Common myeloid progenitor, CD34-positive (primary cell): ENCODE data around the gene BACH2.

Experiments used
- CTCF ChIA-PET: fragments of 350-600 bp; sonication (Branson Sonifier 250); formaldehyde crosslinking; loops from one replicate; lab custom pipeline; 2021; ENCODE audit warnings: antibody characterized with exemption; lab: Charles Lee
- POLR2A ChIA-PET: fragments of 350-600 bp; sonication (Branson Sonifier 250); formaldehyde crosslinking; loops from one replicate; lab custom pipeline; 2021; ENCODE audit warnings: antibody characterized with exemption; lab: Charles Lee
- DNase-seq, 3 donors: peaks; one replicate each; pipeline versions ENCODE4 v3.0.0 to v3.0.0-alpha.2; 2013
- H3K27ac ChIP-seq, 2 experiments: 1 replicate in 1 of 2; 2 replicates in 1 of 2; pipeline ENCODE4 v1.7.0; 2013; ENCODE audit warnings: inconsistent platforms in 2 of 2, low read length in 2 of 2, mild to moderate bottlenecking in 2 of 2, low read depth in 1 of 2, moderate library complexity in 1 of 2; ENCODE audit not compliant: severe bottlenecking in 2 of 2, insufficient read depth in 1 of 2, poor library complexity in 1 of 2
- H3K27me3 ChIP-seq, 5 experiments: replicated peaks in 2 of 5; 1 replicate in 3 of 5; 2 replicates in 2 of 5; pipeline versions ENCODE4 v1.6.1 to v1.7.0; 2013; ENCODE audit warnings: low read length in 4 of 5, mild to moderate bottlenecking in 2 of 5, moderate library complexity in 2 of 5, inconsistent platforms in 1 of 5; ENCODE audit not compliant: insufficient read depth in 5 of 5, control insufficient read depth in 4 of 5
- H3K36me3 ChIP-seq, 4 experiments: 1 replicate in 2 of 4; 2 replicates in 2 of 4; pipeline versions ENCODE4 v1.6.1 to v1.7.0; 2013; ENCODE audit warnings: low read length in 3 of 4, control low read depth in 1 of 4, mild to moderate bottlenecking in 1 of 4; ENCODE audit not compliant: control insufficient read depth in 4 of 4, insufficient read depth in 4 of 4
- H3K4me1 ChIP-seq, 4 experiments: 1 replicate in 3 of 4; 2 replicates in 1 of 4; pipeline versions ENCODE4 v1.6.1 to v1.7.1; 2013; ENCODE audit warnings: low read length in 3 of 4, mild to moderate bottlenecking in 3 of 4, control low read depth in 1 of 4, inconsistent platforms in 1 of 4, moderate library complexity in 1 of 4; ENCODE audit not compliant: control insufficient read depth in 4 of 4, insufficient read depth in 4 of 4; ENCODE audit errors: control extremely low read depth in 1 of 4
- H3K4me3 ChIP-seq, 7 experiments: 1 replicate in 4 of 7; 2 replicates in 3 of 7; pipeline versions ENCODE4 v1.5.1 to v1.7.0; 2013; ENCODE audit warnings: mild to moderate bottlenecking in 7 of 7, low read length in 6 of 7, moderate library complexity in 6 of 7, inconsistent platforms in 2 of 7, low read depth in 2 of 7, control low read depth in 1 of 7; ENCODE audit not compliant: insufficient read depth in 4 of 7, control insufficient read depth in 1 of 7; ENCODE audit errors: extremely low read depth in 1 of 7
- H3K9me3 ChIP-seq, 5 experiments: 1 replicate in 4 of 5; 2 replicates in 1 of 5; pipeline versions ENCODE4 v1.6.1 to v1.7.1; 2013; ENCODE audit warnings: low read length in 4 of 5, mild to moderate bottlenecking in 2 of 5, inconsistent platforms in 1 of 5, low read depth in 1 of 5, moderate library complexity in 1 of 5; ENCODE audit not compliant: control insufficient read depth in 4 of 5, insufficient read depth in 2 of 5; ENCODE audit errors: control extremely low read depth in 1 of 5
- WGBS: methylation state at CpG from one replicate; pipeline ENCODE4 v1.1.5; 2013; ENCODE audit not compliant: insufficient coverage; 5-methylcytosine and 5-hydroxymethylcytosine counted together

The BACH2 gene

GRCh38 chr6:90198758-90199425 lies 97.8 kb downstream of the BACH2 start:
- CTCF ChIA-PET, result interaction anchor here (0.8 to 1.3 kb wide), 5 partner anchors 12 to 49 kb away, joined by 3 read pairs; no protein-coding TSS in a partner anchor
- peaks cover 5 to 14% (median 8%) of the 10 kb centered on the region in 5 experiments for H3K9me3 ChIP-seq
- WGBS, result 100% methylated on average over 3 of the region's 6 CpGs
- H3K27ac ChIP-seq, result no peak overlapping the region
- peaks cover 0 to 13% (median 4%) of the 10 kb centered on the region in 4 experiments for H3K4me1 ChIP-seq
- POLR2A ChIA-PET, result no interaction called here
- H3K27me3 ChIP-seq, result no peaks in the 10 kb centered on the region
- DNase-seq, result no peak
- H3K4me3 ChIP-seq, result no peak overlapping the region
- peaks cover 0 to 13% (median 6%) of the 10 kb centered on the region in 4 experiments for H3K36me3 ChIP-seq

GRCh38 chr6:90197854-90198496 lies 98.7 kb downstream of the BACH2 start:
- no peaks in the 10 kb centered on the region for H3K27me3 ChIP-seq
- peaks cover 0 to 17% (median 4%) of the 10 kb centered on the region in 4 experiments for H3K4me1 ChIP-seq
- ChIA-PET CTCF (interaction anchor here (0.9 to 1.3 kb wide), 4 partner anchors 13 to 25 kb away, joined by 3 read pairs; no protein-coding TSS in a partner anchor), POLR2A (no interaction called here)
- no peak overlapping the region for H3K4me3 ChIP-seq
- H3K36me3 ChIP-seq, result peaks cover 0 to 10% (median 6%) of the 10 kb centered on the region in 4 experiments
- WGBS, result 92% methylated on average over 8 of the region's 8 CpGs
- peaks cover 5 to 14% (median 8%) of the 10 kb centered on the region in 5 experiments for H3K9me3 ChIP-seq
- H3K27ac ChIP-seq, result no peak overlapping the region
- DNase-seq, result peak in 2 of 3 donors; percentile 52 to 65

GRCh38 chr6:90195094-90195829 lies 101.4 kb downstream of the BACH2 start:
- POLR2A ChIA-PET, result no interaction called here
- peaks cover 0 to 29% (median 7%) of the 10 kb centered on the region in 4 experiments for H3K4me1 ChIP-seq

GRCh38 chr6:90194371-90194841 lies 102.2 kb downstream of the BACH2 start:
- Histone ChIP-seq H3K4me1 (peaks cover 0 to 29% (median 7%) of the 10 kb centered on the region in 4 experiments), H3K36me3 (peaks cover 0 to 10% (median 5%) of the 10 kb centered on the region in 4 experiments), H3K4me3 (peak overlapping the region in 1 of 7 experiments; percentile 12), H3K9me3 (peaks cover 5 to 14% (median 7%) of the 10 kb centered on the region in 5 experiments), H3K27ac (no peak overlapping the region), H3K27me3 (no peaks in the 10 kb centered on the region)
- peak in 2 of 3 donors; percentile 50 to 66 for DNase-seq
- POLR2A ChIA-PET, result no interaction called here
- CTCF ChIA-PET, result interaction anchor here (1.1 kb wide), 1 partner anchor 10 kb away, joined by 3 read pairs; no protein-coding TSS in a partner anchor
- WGBS, result 60% methylated on average over 3 of the region's 4 CpGs

More at GRCh38 chr6:90195094-90195829, 101.4 kb downstream of the BACH2 start:
- Histone ChIP-seq H3K36me3 (peaks cover 0 to 10% (median 6%) of the 10 kb centered on the region in 4 experiments), H3K27ac (no peak overlapping the region), H3K4me3 (no peak overlapping the region), H3K9me3 (peaks cover 5 to 14% (median 7%) of the 10 kb centered on the region in 5 experiments), H3K27me3 (no peaks in the 10 kb centered on the region)
- CTCF ChIA-PET, result no interaction called here
- whole genome bisulfite sequencing, result 98% methylated on average over 7 of the region's 9 CpGs
- no peak for DNase-seq

GRCh38 chr6:90193359-90193758 lies 103.3 kb downstream of the BACH2 start:
- Histone ChIP-seq H3K36me3 (peaks cover 0 to 7% (median 3%) of the 10 kb centered on the region in 4 experiments), H3K27ac (no peak overlapping the region), H3K4me3 (no peak overlapping the region), H3K4me1 (peaks cover 0 to 29% (median 7%) of the 10 kb centered on the region in 4 experiments), H3K9me3 (peaks cover under 1 to 8% (median 4%) of the 10 kb centered on the region in 5 experiments), H3K27me3 (no peaks in the 10 kb centered on the region)
- ChIA-PET POLR2A (no interaction called here), CTCF (interaction anchor here (1.1 kb wide), 1 partner anchor 9 kb away, joined by 3 read pairs; no protein-coding TSS in a partner anchor)
- 100% methylated on average over 3 of the region's 4 CpGs for WGBS
- peak in 1 of 3 donors; percentile 31 for DNase-seq

- no peak overlapping the region for H3K27ac ChIP-seq
- DNase-seq, result no peak
- POLR2A ChIA-PET, result no interaction called here
- H3K4me1 ChIP-seq, result peaks cover 3 to 32% (median 11%) of the 10 kb centered on the region in 4 experiments
- H3K4me3 ChIP-seq, result no peak overlapping the region
- CTCF ChIA-PET, result no interaction called here
- H3K27me3 ChIP-seq, result no peaks in the 10 kb centered on the region
- peaks cover 0 to 2% (median under 1%) of the 10 kb centered on the region in 4 experiments for H3K36me3 ChIP-seq
- peaks cover 0 to 3% (median under 1%) of the 10 kb centered on the region in 5 experiments for H3K9me3 ChIP-seq
- WGBS, result 80% methylated on average over 2 of the region's 3 CpGs
Measured at GRCh38 chr6:90192857-90193256, 103.8 kb downstream of the BACH2 start.
